H1 (cell line): Measurements from ENCODE around the gene MAPK11. TPM values are rescaled to one million over a fixed set of nuclear protein-coding genes. Genes with fewer than 3 reads are reported as not detected.
A peak's percentile ranks its signal among the peaks of the same experiment; 100 is the strongest.

Experiments
- CTCF ChIA-PET: fragments of 300-600 bp; sonication (Branson Sonifier 250); formaldehyde crosslinking; loops from one replicate; lab custom pipeline; 2021; ENCODE audit not compliant: partially characterized antibody; lab: Charles Lee
- POLR2A ChIA-PET: fragments of 300-600 bp; sonication (Branson Sonifier 250); formaldehyde crosslinking; loops from one replicate; lab custom pipeline; 2021; ENCODE audit warnings: inconsistent platforms; ENCODE audit not compliant: partially characterized antibody; lab: Charles Lee
- DNase-seq, 2 experiments: peaks; one replicate each; pipeline versions ENCODE4 v3.0.0 to v3.0.0-alpha.2; 2010 to 2022; ENCODE audit warnings: low spot score in 2 of 2, low read depth in 1 of 2, mixed read lengths in 1 of 2
- FAIRE-seq: peaks from 2 replicates; lab custom pipeline; 2011; peaks lifted over from hg19 to GRCh38; lab: Jason Lieb, UNC
- H2AFZ ChIP-seq: 2 replicates; pipeline ENCODE4 v1.8.1; 2012; ENCODE audit warnings: low read length, inconsistent platforms
- H2AK5ac ChIP-seq: 2 replicates; pipeline ENCODE4 v1.6.1; 2013; ENCODE audit warnings: low read depth, low read length
- H2BK120ac ChIP-seq: replicated peaks from 2 replicates; pipeline ENCODE3; 2013; ENCODE audit warnings: low read depth, low read length, inconsistent platforms
- H2BK12ac ChIP-seq: 2 replicates; pipeline ENCODE4 v1.6.1; 2013; ENCODE audit warnings: low read depth, low read length
- H2BK15ac ChIP-seq: 2 replicates; pipeline ENCODE4 v1.6.1; 2013; ENCODE audit warnings: low read length
- H2BK20ac ChIP-seq: 2 replicates; pipeline ENCODE4 v1.6.1; 2013; ENCODE audit warnings: low read length
- H2BK5ac ChIP-seq: 2 replicates; pipeline ENCODE4 v1.6.1; 2013; ENCODE audit warnings: low read depth, low read length
- H3K14ac ChIP-seq: 2 replicates; pipeline ENCODE4 v1.6.1; 2013; ENCODE audit warnings: inconsistent platforms; ENCODE audit not compliant: insufficient read length
- H3K18ac ChIP-seq: 2 replicates; pipeline ENCODE4 v1.6.1; 2013; ENCODE audit warnings: low read length; ENCODE audit errors: extremely low read depth
- H3K23ac ChIP-seq: 2 replicates; pipeline ENCODE4 v1.6.1; 2013; ENCODE audit warnings: inconsistent platforms; ENCODE audit not compliant: insufficient read length
- H3K23me2 ChIP-seq: 2 replicates; pipeline ENCODE4 v1.6.1; 2013; ENCODE audit warnings: low read depth, low read length
- H3K27ac ChIP-seq: 2 replicates; pipeline ENCODE4 v1.6.1; 2011; ENCODE audit warnings: low read depth, low read length, inconsistent platforms
- H3K27me3 ChIP-seq, 4 experiments: replicated peaks in 1 of 4; 1 replicate in 1 of 4; 2 replicates in 3 of 4; pipeline versions ENCODE4 v1.6.1 to v1.8.1; 2011 to 2013; ENCODE audit warnings: low read length in 3 of 4, mild to moderate bottlenecking in 3 of 4, inconsistent platforms in 2 of 4, mixed read lengths in 2 of 4, moderate library complexity in 1 of 4; ENCODE audit not compliant: control insufficient read depth in 3 of 4, insufficient read depth in 3 of 4; ENCODE audit errors: extremely low read depth in 1 of 4
- H3K36me3 ChIP-seq, 4 experiments: 2 replicates each; pipeline versions ENCODE4 v1.6.1 to v1.8.1; 2011 to 2013; ENCODE audit warnings: mild to moderate bottlenecking in 4 of 4, low read length in 3 of 4, moderate library complexity in 2 of 4, control low read depth in 1 of 4, inconsistent platforms in 1 of 4; ENCODE audit not compliant: insufficient read depth in 4 of 4, control insufficient read depth in 2 of 4
- H3K4ac ChIP-seq: replicated peaks from 2 replicates; pipeline ENCODE3; 2013; ENCODE audit warnings: low read length, low read depth, mixed read lengths, inconsistent platforms; ENCODE audit not compliant: insufficient read length
- H3K4me1 ChIP-seq, 4 experiments: replicated peaks in 1 of 4; 1 replicate in 1 of 4; 2 replicates in 3 of 4; pipeline versions ENCODE4 v1.6.1 to v1.8.1; 2011 to 2013; ENCODE audit warnings: low read length in 3 of 4, inconsistent platforms in 2 of 4, mixed read lengths in 1 of 4; ENCODE audit not compliant: insufficient read depth in 4 of 4, control insufficient read depth in 3 of 4
- H3K4me2 ChIP-seq, 2 experiments: 2 replicates each; pipeline versions ENCODE4 v1.6.1 to v1.8.1; 2011 to 2013; ENCODE audit warnings: low read depth in 2 of 2, low read length in 2 of 2, control low read depth in 1 of 2, inconsistent platforms in 1 of 2, mild to moderate bottlenecking in 1 of 2; ENCODE audit not compliant: insufficient read depth in 1 of 2
- H3K4me3 ChIP-seq, 4 experiments: fragments of 200-600, 300-600 bp in 1 of 4; sonication (generic), shearing (Covaris generic), sonication (Bioruptor Twin) in 1 of 4; 2 replicates each; pipeline versions ENCODE4 v1.5.1 to v1.8.1; 2011 to 2016; ENCODE audit warnings: low read length in 4 of 4, low read depth in 3 of 4, control low read depth in 2 of 4, inconsistent platforms in 2 of 4, mild to moderate bottlenecking in 2 of 4, mixed read lengths in 1 of 4, moderate library complexity in 1 of 4; ENCODE audit not compliant: insufficient read depth in 2 of 4; ENCODE audit errors: extremely low read depth in 1 of 4
- H3K56ac ChIP-seq: replicated peaks from 2 replicates; pipeline ENCODE3; 2013; ENCODE audit warnings: low read depth, mild to moderate bottlenecking, mixed read lengths, low read length, inconsistent platforms; ENCODE audit not compliant: insufficient read length
- H3K79me1 ChIP-seq: 2 replicates; pipeline ENCODE4 v1.6.1; 2013; ENCODE audit warnings: low read depth, low read length, control low read depth
- H3K79me2 ChIP-seq, 2 experiments: 2 replicates each; pipeline versions ENCODE4 v1.6.1 to v1.8.1; 2012 to 2013; ENCODE audit warnings: low read length in 2 of 2, mild to moderate bottlenecking in 2 of 2, inconsistent platforms in 1 of 2; ENCODE audit not compliant: insufficient read depth in 2 of 2, control insufficient read depth in 1 of 2
- H3K9ac ChIP-seq, 4 experiments: replicated peaks in 1 of 4; 1 replicate in 1 of 4; 2 replicates in 3 of 4; pipeline versions ENCODE4 v1.6.1 to v1.8.1; 2011 to 2013; ENCODE audit warnings: low read depth in 3 of 4, low read length in 3 of 4, control low read depth in 2 of 4, mild to moderate bottlenecking in 2 of 4, moderate library complexity in 2 of 4, inconsistent platforms in 1 of 4; ENCODE audit errors: extremely low read depth in 1 of 4
- H3K9me3 ChIP-seq, 2 experiments: 2 replicates each; pipeline versions ENCODE4 v1.6.1 to v1.8.1; 2012 to 2013; ENCODE audit warnings: mild to moderate bottlenecking in 2 of 2, moderate library complexity in 2 of 2, control low read depth in 1 of 2, inconsistent platforms in 1 of 2, low read depth in 1 of 2, low read length in 1 of 2, mixed read lengths in 1 of 2; ENCODE audit not compliant: insufficient read depth in 2 of 2
- H4K20me1 ChIP-seq, 2 experiments: replicated peaks in 1 of 2; 2 replicates each; pipeline versions ENCODE3 to v1.8.1; 2011 to 2013; ENCODE audit warnings: inconsistent platforms in 2 of 2, low read length in 2 of 2, mild to moderate bottlenecking in 1 of 2; ENCODE audit not compliant: insufficient read depth in 2 of 2, control insufficient read depth in 1 of 2
- H4K5ac ChIP-seq: 2 replicates; pipeline ENCODE4 v1.6.1; 2013; ENCODE audit warnings: low read length, low read depth, mixed read lengths, inconsistent platforms; ENCODE audit not compliant: insufficient read length
- H4K8ac ChIP-seq: 2 replicates; pipeline ENCODE4 v1.8.0; 2013; ENCODE audit warnings: mild to moderate bottlenecking, moderate library complexity, low read length, inconsistent platforms; ENCODE audit not compliant: insufficient read depth; ENCODE audit errors: extremely low read depth
- H4K91ac ChIP-seq: replicated peaks from 2 replicates; pipeline ENCODE3; 2013; ENCODE audit warnings: low read length, mixed read lengths, inconsistent platforms; ENCODE audit not compliant: insufficient read length
- EGR1 ChIP-seq: IDR thresholded peaks from 2 replicates; pipeline ENCODE4 v1.6.1; 2011; ENCODE audit warnings: low read depth, low read length, borderline replicate concordance
- EZH2 ChIP-seq: fragments of 200-600 bp; sonication (generic); IDR thresholded peaks from 2 replicates; pipeline ENCODE4 v1.7.1; 2012; ENCODE audit warnings: low read depth, mild to moderate bottlenecking, moderate library complexity, low read length, inconsistent platforms; ENCODE audit not compliant: severe bottlenecking
- NRF1 ChIP-seq: IDR thresholded peaks from 2 replicates; pipeline ENCODE4 v1.6.1; 2011; ENCODE audit warnings: mild to moderate bottlenecking, low read depth, low read length, improper control_type of control experiment
- PHF8 ChIP-seq: fragments of 200-600 bp; sonication (generic); conservative IDR thresholded peaks from 2 replicates; pipeline ENCODE4 v1.7.1; 2012; ENCODE audit warnings: low read depth, mild to moderate bottlenecking, inconsistent platforms, low read length, moderate library complexity
- POLR2AphosphoS5 ChIP-seq: IDR thresholded peaks from 2 replicates; pipeline ENCODE4 v1.6.1; 2011; ENCODE audit warnings: low read depth, low read length
- RBBP5 ChIP-seq: IDR thresholded peaks from 2 replicates; pipeline ENCODE4 v1.7.1; 2012; ENCODE audit warnings: low read depth, mild to moderate bottlenecking, inconsistent platforms, low read length, moderate library complexity, borderline replicate concordance
- SIX5 ChIP-seq: IDR thresholded peaks from 2 replicates; pipeline ENCODE4 v1.6.1; 2011; ENCODE audit warnings: mild to moderate bottlenecking, low read depth, low read length
- SP2 ChIP-seq: IDR thresholded peaks from 2 replicates; pipeline ENCODE4 v1.6.1; 2012; ENCODE audit warnings: mild to moderate bottlenecking, low read length, inconsistent platforms
- TAF1 ChIP-seq: IDR thresholded peaks from 2 replicates; pipeline ENCODE4 v1.6.1; 2011; ENCODE audit warnings: mild to moderate bottlenecking, low read depth, low read length
- TAF7 ChIP-seq: optimal IDR thresholded peaks from 2 replicates; pipeline ENCODE3; 2011; ENCODE audit warnings: low read depth, mild to moderate bottlenecking, inconsistent platforms, low read length, moderate library complexity, borderline replicate concordance
- TBP ChIP-seq: IDR thresholded peaks from 2 replicates; pipeline ENCODE4 v1.6.1; 2011; ENCODE audit warnings: low read depth, low read length, improper control_type of control experiment
- ZNF274 ChIP-seq: IDR thresholded peaks from 2 replicates; pipeline ENCODE4 v1.7.0; 2012; ENCODE audit warnings: low read length, borderline replicate concordance; ENCODE audit errors: extremely low read depth
- WGBS, 2 experiments: shearing (Covaris generic) in 1 of 2; methylation state at CpG; one replicate each; pipeline versions ENCODE4 v1.1.6 to v1.1.7; 2013 to 2015; ENCODE audit warnings: low lambda C conversion rate in 2 of 2, mixed read lengths in 2 of 2, inconsistent platforms in 1 of 2, low coverage in 1 of 2, missing lambda C conversion rate in 1 of 2; ENCODE audit not compliant: insufficient replicate concordance in 2 of 2, insufficient coverage in 1 of 2, insufficient read length in 1 of 2; ENCODE audit errors: extremely low coverage in 1 of 2, missing lambda C conversion rate in 1 of 2; 5-methylcytosine and 5-hydroxymethylcytosine counted together
- polyA plus RNA-seq, 7 experiments: library from polyadenylated mRNA; depleted of rRNA in 3 of 7; stranded (reverse) in 5 of 7; unstranded in 2 of 7; fragments of >200 nt in 5 of 7; fragments of 200-250 nt in 2 of 7; gene quantifications; 1 replicate in 5 of 7; 2 replicates in 1 of 7; 4 replicates in 1 of 7; pipeline versions ENCODE4 v1.2.1 to v1.2.3, GENCODE V29; 2011 to 2013; ENCODE audit warnings: missing spikeins in 2 of 7, mixed read lengths in 2 of 7
- total RNA-seq: library from RNA; stranded (reverse); fragmentation: NEBNext Ultra II Directional; extraction: Animal tissue kit (Norgen Biotek cat#: 25700); gene quantifications from 2 replicates; pipeline ENCODE4 v1.2.1, GENCODE V29; 2021

The MAPK11 gene
- total and polyA plus RNA-seq, 2 of the 8 experiments (the other 6 are each of a cell fraction or from before 2014, with no cell fraction given): 0.70 to 1.5 TPM

DNA sequence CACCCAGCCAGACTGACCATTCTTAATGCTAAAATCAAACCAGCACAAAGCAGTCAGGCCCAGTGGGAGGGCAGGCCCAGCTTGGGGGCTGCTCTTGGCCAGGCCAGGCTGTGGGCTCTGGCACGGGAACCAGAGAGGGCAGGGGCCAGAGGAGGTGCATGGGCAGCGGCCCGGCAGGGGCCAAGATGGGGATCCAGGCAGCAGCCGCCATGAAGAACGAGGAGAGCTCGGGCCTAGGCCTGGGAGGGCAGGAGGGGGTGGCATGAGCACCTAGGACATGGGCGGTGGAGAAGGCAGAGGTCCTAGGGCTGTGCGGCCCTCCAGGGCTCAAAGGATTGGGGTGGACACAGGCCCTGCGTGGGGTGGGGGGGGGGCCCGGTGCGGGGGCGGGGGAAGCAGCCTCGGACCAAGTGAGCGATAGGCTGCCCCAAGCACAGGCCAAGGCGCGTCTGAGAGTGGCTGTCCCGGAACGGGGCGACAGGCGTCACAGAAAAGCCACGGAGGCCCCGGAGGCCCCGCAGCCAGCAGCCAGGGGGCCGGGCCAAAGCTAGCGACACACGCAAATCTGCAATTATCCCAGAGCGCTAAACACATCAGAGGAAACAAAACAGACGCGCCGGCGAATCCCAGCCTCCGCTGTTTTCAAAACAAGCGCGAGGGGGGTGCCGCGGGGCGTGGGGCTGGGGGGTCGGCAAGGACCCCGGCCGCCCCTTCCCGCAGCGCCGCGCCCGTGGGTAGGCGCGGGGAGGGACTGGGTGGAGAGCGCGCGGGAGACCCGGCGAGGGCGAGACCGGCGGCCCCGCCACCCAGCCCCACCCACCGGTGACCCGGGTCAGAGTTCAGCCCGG, 29.0 kb upstream of the MAPK11 start:
- H3K23me2 ChIP-seq: peaks cover 9% of the 10 kb centered on the region; the same call in 1 of the 2 replicates
- H2AFZ ChIP-seq: no peak overlapping the region
- H3K79me1 ChIP-seq: peaks cover 22% of the 10 kb centered on the region
- H3K4me3 ChIP-seq: peak overlapping the region; percentile 30 to 68 (median 34)
- H3K4me1 ChIP-seq: peaks cover 0 to 35% (median 20%) of the 10 kb centered on the region in 4 experiments; a peak in 6 of 7 replicates
- no peak overlapping the region for H3K9ac ChIP-seq
- H3K36me3 ChIP-seq: no peaks in the 10 kb centered on the region
- no peak overlapping the region for H3K4ac ChIP-seq
- no peak overlapping the region for H2BK120ac ChIP-seq
- no peak overlapping the region for H3K14ac ChIP-seq
- no peak overlapping the region for H2BK12ac ChIP-seq
- peaks cover 0 to 32% of the 10 kb centered on the region in 2 experiments; a peak in 3 of 4 replicates for H3K79me2 ChIP-seq
- peak overlapping the region; percentile 53 to 77 for H3K4me2 ChIP-seq
- no peak overlapping the region for H4K5ac ChIP-seq
- H3K9me3 ChIP-seq: no peaks in the 10 kb centered on the region
- no peak overlapping the region for H3K56ac ChIP-seq
- no peaks in the 10 kb centered on the region; a peak in 2 of 7 replicates for H3K27me3 ChIP-seq
- H2BK5ac ChIP-seq: no peak overlapping the region
- H3K27ac ChIP-seq: no peak overlapping the region
- no peak overlapping the region for H2AK5ac ChIP-seq
- no peak overlapping the region for H4K91ac ChIP-seq
- H2BK15ac ChIP-seq: no peak overlapping the region
- FAIRE-seq: no peak
- no peak overlapping the region for H3K18ac ChIP-seq
- H3K23ac ChIP-seq: no peak overlapping the region
- ChIA-PET POLR2A (interaction anchor here (0.6 to 1.5 kb wide), 5 partner anchors 9 to 53 kb away, joined by 3 to 6 read pairs (median 4); no protein-coding TSS in a partner anchor), CTCF (interaction anchor here (0.6 to 2.6 kb wide), 7 partner anchors 17 to 102 kb away, joined by 3 to 10 read pairs (median 3); no protein-coding TSS in a partner anchor)
- H2BK20ac ChIP-seq: no peak overlapping the region
- WGBS, 2 experiments: 81% methylated on average over 8 of the region's 59 CpGs; no CpG with 5 or more reads in 1 of the 2 experiments
- DNase-seq: no peak
- peaks cover 16 to 35% of the 10 kb centered on the region in 2 experiments for H4K20me1 ChIP-seq
- no peak overlapping the region for H4K8ac ChIP-seq
- no peak for TF ChIP-seq NRF1
- no peak for TF ChIP-seq SIX5
- TF ChIP-seq TBP: no peak
- TF ChIP-seq SP2: no peak
- no peak for TF ChIP-seq RBBP5
- no peak for TF ChIP-seq EZH2
- TF ChIP-seq POLR2AphosphoS5: no peak
- TF ChIP-seq PHF8: no peak
- TF ChIP-seq ZNF274: no peak
- TF ChIP-seq TAF7: no peak
- TF ChIP-seq EGR1: no peak
- TF ChIP-seq TAF1: no peak
